ENCODE measurements around the gene STX10. TPM values are rescaled to one million over a fixed set of nuclear protein-coding genes. Genes with fewer than 3 reads are reported as not detected.
"Not testable (repeated sequence)": the region's sequence is repeated elsewhere in the genome, so short reads cannot be mapped to it uniquely, and the experiment has no call there.

The STX10 gene
- total RNA-seq, 2 experiments from 2014 or later, result 41.6 to 67.8 TPM

- no peak overlapping the region for H3K4me3 ChIP-seq (ENCODE audit: low read depth, low read length, poor library complexity, severe bottlenecking)
- H3K36me3 ChIP-seq (ENCODE audit: insufficient read depth, low read length), result no peaks in the 10 kb centered on the region
- H3K4me2 ChIP-seq (ENCODE audit: low read length), result peak overlapping the region; percentile 12; the same call in 1 of the 2 replicates
- no peaks in the 10 kb centered on the region for H3K79me2 ChIP-seq (ENCODE audit: insufficient read depth, low read depth, low read length)
- no peak for DNase-seq (ENCODE audit: low spot score)
- TF ChIP-seq EZH2phosphoT487 (IDR thresholded peaks at IDR 0.05; ENCODE audit: borderline replicate concordance, low read depth, low read length), result no peak
- TF ChIP-seq, protein P1, sequence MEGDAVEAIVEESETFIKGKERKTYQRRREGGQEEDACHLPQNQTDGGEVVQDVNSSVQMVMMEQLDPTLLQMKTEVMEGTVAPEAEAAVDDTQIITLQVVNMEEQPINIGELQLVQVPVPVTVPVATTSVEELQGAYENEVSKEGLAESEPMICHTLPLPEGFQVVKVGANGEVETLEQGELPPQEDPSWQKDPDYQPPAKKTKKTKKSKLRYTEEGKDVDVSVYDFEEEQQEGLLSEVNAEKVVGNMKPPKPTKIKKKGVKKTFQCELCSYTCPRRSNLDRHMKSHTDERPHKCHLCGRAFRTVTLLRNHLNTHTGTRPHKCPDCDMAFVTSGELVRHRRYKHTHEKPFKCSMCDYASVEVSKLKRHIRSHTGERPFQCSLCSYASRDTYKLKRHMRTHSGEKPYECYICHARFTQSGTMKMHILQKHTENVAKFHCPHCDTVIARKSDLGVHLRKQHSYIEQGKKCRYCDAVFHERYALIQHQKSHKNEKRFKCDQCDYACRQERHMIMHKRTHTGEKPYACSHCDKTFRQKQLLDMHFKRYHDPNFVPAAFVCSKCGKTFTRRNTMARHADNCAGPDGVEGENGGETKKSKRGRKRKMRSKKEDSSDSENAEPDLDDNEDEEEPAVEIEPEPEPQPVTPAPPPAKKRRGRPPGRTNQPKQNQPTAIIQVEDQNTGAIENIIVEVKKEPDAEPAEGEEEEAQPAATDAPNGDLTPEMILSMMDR (conservative IDR thresholded peaks at IDR 0.05; ENCODE audit: low read length), result no peak
- no peak overlapping the region for H2AFZ ChIP-seq (ENCODE audit: low read length)
- H3K9me3 ChIP-seq (ENCODE audit: low read length), result no peaks in the 10 kb centered on the region
- ChIA-PET POLR2A (interaction anchor here (0.9 kb wide), 1 partner anchor 17 kb away, joined by 3 read pairs; no protein-coding TSS in a partner anchor), CTCF (ENCODE audit: unreplicated experiment) (no interaction called here)
- no TSS peak for BruUV-seq (replicated peaks)
- H4K20me1 ChIP-seq (ENCODE audit: insufficient read depth, low read length), result no peaks in the 10 kb centered on the region
- H3K27ac ChIP-seq (ENCODE audit: low read depth, low read length, poor library complexity, severe bottlenecking), result no peak overlapping the region
- intact Hi-C loops (cut with micrococcal nuclease; ENCODE audit: unreplicated experiment), result no loop called here
- H3K9me2 ChIP-seq (ENCODE audit: insufficient read depth, low read length), result no peaks in the 10 kb centered on the region
- H3K4me1 ChIP-seq (ENCODE audit: insufficient read depth, low read length, poor library complexity, severe bottlenecking), result peaks cover 11% of the 10 kb centered on the region
These were observed 37.2 kb upstream of the STX10 start for GRCh38 chr19:13187419-13187818.

- H3K27ac ChIP-seq (ENCODE audit: low read depth, low read length, poor library complexity, severe bottlenecking); intact Hi-C loops (cut with micrococcal nuclease; ENCODE audit: unreplicated experiment); H2AFZ ChIP-seq (ENCODE audit: low read length); H3K9me2 ChIP-seq (ENCODE audit: insufficient read depth, low read length); H3K9me3 ChIP-seq (ENCODE audit: low read length); H4K20me1 ChIP-seq (ENCODE audit: insufficient read depth, low read length); H3K4me2 ChIP-seq (ENCODE audit: low read length); H3K36me3 ChIP-seq (ENCODE audit: insufficient read depth, low read length); DNase-seq (ENCODE audit: low spot score); H3K79me2 ChIP-seq (ENCODE audit: insufficient read depth, low read depth, low read length); BruUV-seq (replicated peaks); H3K4me3 ChIP-seq (ENCODE audit: low read depth, low read length, poor library complexity, severe bottlenecking): not testable (repeated sequence)
- CTCF ChIA-PET (ENCODE audit: unreplicated experiment), result interaction anchor here (0.6 kb wide), 2 partner anchors 97 to 221 kb away, joined by 3 read pairs; no protein-coding TSS in a partner anchor
- H3K4me1 ChIP-seq (ENCODE audit: insufficient read depth, low read length, poor library complexity, severe bottlenecking), result peaks cover 18% of the 10 kb centered on the region
- POLR2A ChIA-PET, result interaction anchor here (0.6 to 1.3 kb wide), 2 partner anchors 20 to 34 kb away, joined by 3 read pairs; no protein-coding TSS in a partner anchor
These were observed 36.5 kb upstream of the STX10 start for GRCh38 chr19:13186688-13187087.

- H3K9me3 ChIP-seq (ENCODE audit: low read length); H2AFZ ChIP-seq (ENCODE audit: low read length); H3K36me3 ChIP-seq (ENCODE audit: insufficient read depth, low read length); intact Hi-C loops (cut with micrococcal nuclease; ENCODE audit: unreplicated experiment); H3K9me2 ChIP-seq (ENCODE audit: insufficient read depth, low read length); H3K79me2 ChIP-seq (ENCODE audit: insufficient read depth, low read depth, low read length); H3K4me3 ChIP-seq (ENCODE audit: low read depth, low read length, poor library complexity, severe bottlenecking); H3K27ac ChIP-seq (ENCODE audit: low read depth, low read length, poor library complexity, severe bottlenecking); BruUV-seq (replicated peaks); H3K4me2 ChIP-seq (ENCODE audit: low read length); H4K20me1 ChIP-seq (ENCODE audit: insufficient read depth, low read length); DNase-seq (ENCODE audit: low spot score): not testable (repeated sequence)
- H3K4me1 ChIP-seq (ENCODE audit: insufficient read depth, low read length, poor library complexity, severe bottlenecking), result peaks cover 25% of the 10 kb centered on the region
- CTCF ChIA-PET (ENCODE audit: unreplicated experiment), result interaction anchor here (0.6 kb wide), 2 partner anchors 96 to 220 kb away, joined by 3 read pairs; no protein-coding TSS in a partner anchor
- POLR2A ChIA-PET, result interaction anchor here (0.6 to 1.3 kb wide), 2 partner anchors 20 to 34 kb away, joined by 3 read pairs; no protein-coding TSS in a partner anchor
These were observed 35.8 kb upstream of the STX10 start for GRCh38 chr19:13185763-13186657.

DNA sequence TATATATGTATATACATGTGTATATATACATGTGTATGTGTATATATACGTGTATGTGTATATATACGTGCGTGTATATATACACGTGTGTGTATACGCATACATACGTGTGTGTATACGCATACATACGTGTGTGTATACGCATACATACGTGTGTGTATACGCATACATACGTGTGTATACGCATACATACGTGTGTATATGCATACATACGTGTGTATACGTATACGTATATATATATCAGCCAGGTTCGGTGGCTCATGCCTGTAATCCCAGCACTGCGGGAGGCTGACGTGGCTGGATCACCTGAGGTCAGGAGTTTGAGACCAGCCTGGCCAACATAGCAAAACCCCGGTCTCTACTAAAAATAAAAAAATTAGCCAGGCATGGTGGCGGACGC lies 34.8 kb upstream of the STX10 start:
- POLR2A ChIA-PET; H4K20me1 ChIP-seq (ENCODE audit: insufficient read depth, low read length): not testable (repeated sequence)

More for the DNA sequence above, 34.8 kb upstream of the STX10 start:
- H3K4me3 ChIP-seq (ENCODE audit: low read depth, low read length, poor library complexity, severe bottlenecking); H3K36me3 ChIP-seq (ENCODE audit: insufficient read depth, low read length); H3K4me2 ChIP-seq (ENCODE audit: low read length); H2AFZ ChIP-seq (ENCODE audit: low read length); H3K9me3 ChIP-seq (ENCODE audit: low read length); H3K27ac ChIP-seq (ENCODE audit: low read depth, low read length, poor library complexity, severe bottlenecking); intact Hi-C loops (cut with micrococcal nuclease; ENCODE audit: unreplicated experiment); CTCF ChIA-PET (ENCODE audit: unreplicated experiment); DNase-seq (ENCODE audit: low spot score); H3K9me2 ChIP-seq (ENCODE audit: insufficient read depth, low read length); BruUV-seq (replicated peaks); H3K79me2 ChIP-seq (ENCODE audit: insufficient read depth, low read depth, low read length): not testable (repeated sequence)
- peaks cover 36% of the 10 kb centered on the region for H3K4me1 ChIP-seq (ENCODE audit: insufficient read depth, low read length, poor library complexity, severe bottlenecking)

Data from OCI-LY7 (cell line).